ENCODE results near the gene PTPRF. TPM values are rescaled to one million over a fixed set of nuclear protein-coding genes. Genes with fewer than 3 reads are reported as not detected.
A peak's percentile ranks its signal among the peaks of the same experiment; 100 is the strongest.

PTPRF gene
- total RNA-seq, 2 donors from 2014 or later = 203 to 250 TPM

DNA sequence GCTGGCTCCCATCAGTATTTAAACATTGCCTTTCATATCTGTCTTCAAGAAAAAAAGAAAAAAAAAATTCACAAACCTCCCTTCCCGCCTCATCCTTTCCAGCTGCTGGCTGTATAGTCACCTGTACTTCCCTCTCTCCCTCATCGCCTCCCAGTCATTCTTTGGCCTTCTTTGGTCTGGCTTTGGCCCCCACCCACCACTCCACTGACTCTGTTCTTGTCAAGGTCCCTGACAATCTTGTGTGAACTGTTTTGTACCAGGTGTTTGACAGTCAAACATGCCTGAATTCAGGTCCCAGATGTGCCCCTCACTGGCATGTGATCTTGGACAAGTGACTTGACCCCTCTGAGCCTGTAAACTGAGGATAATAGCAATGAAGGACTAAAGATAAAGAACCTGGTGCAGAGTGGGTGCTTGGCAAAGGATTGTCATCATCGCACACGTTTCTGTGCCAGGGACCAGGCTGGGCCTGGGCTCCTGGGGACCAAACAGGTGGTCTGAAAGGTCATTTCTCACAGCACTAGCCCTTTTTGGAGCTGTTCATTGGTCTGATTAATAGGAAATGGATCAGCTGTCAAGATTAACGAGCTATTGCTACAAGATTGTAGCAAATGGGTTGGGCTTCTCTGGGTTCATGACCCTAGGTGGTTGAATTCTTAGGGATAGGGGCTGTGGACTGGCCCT lies 21.5 kb downstream of the PTPRF start:
- DNase-seq = no peak
- H3K36me3 Mint-ChIP-seq (ENCODE audit: low read depth) = peaks cover 42% of the 10 kb centered on the region
- H3K4me1 ChIP-seq (ENCODE audit: control insufficient read depth, insufficient read depth, low read length) = peaks cover 9% of the 10 kb centered on the region
- peaks cover 32% of the 10 kb centered on the region for H3K4me1 Mint-ChIP-seq
- no peak overlapping the region for H3K4me3 ChIP-seq (ENCODE audit: low read length)
- H3K27me3 ChIP-seq (ENCODE audit: control insufficient read depth, insufficient read depth, low read length, poor library complexity, severe bottlenecking) = no peaks in the 10 kb centered on the region
- TF ChIP-seq CTCF (conservative IDR thresholded peaks at IDR 0.05) = no peak
- WGBS, 2 experiments (ENCODE audit: insufficient coverage in 1 of 2, insufficient read length in 1 of 2) = 92 to 100% methylated on average over 4 to 5 of the region's 5 CpGs
- peak overlapping the region; percentile 61 for H3K27ac Mint-ChIP-seq
- H3K4me3 Mint-ChIP-seq = no peak overlapping the region
- no peaks in the 10 kb centered on the region for H3K9me3 Mint-ChIP-seq
- H3K27me3 Mint-ChIP-seq (ENCODE audit: insufficient read depth) = no peaks in the 10 kb centered on the region
- H3K36me3 ChIP-seq (ENCODE audit: control insufficient read depth, insufficient read depth, low read length) = peaks cover 60% of the 10 kb centered on the region
- no peaks in the 10 kb centered on the region for H3K9me3 ChIP-seq (ENCODE audit: control insufficient read depth, low read length)
- no peak overlapping the region for H3K27ac ChIP-seq (ENCODE audit: low read depth, low read length)
- H3K9ac ChIP-seq (ENCODE audit: extremely low read depth, low read length, poor library complexity, severe bottlenecking) = no peak overlapping the region

GRCh38 chr1:43552813-43553212 lies 22.1 kb downstream of the PTPRF start:
- no peak for DNase-seq
- Histone ChIP-seq H3K9ac (ENCODE audit: extremely low read depth, low read length, poor library complexity, severe bottlenecking) (no peak overlapping the region), H3K27me3 (ENCODE audit: control insufficient read depth, insufficient read depth, low read length, poor library complexity, severe bottlenecking) (no peaks in the 10 kb centered on the region), H3K27ac (ENCODE audit: low read depth, low read length) (no peak overlapping the region), H3K4me3 (ENCODE audit: low read length) (no peak overlapping the region), H3K36me3 (ENCODE audit: control insufficient read depth, insufficient read depth, low read length) (peaks cover 54% of the 10 kb centered on the region), H3K4me1 (ENCODE audit: control insufficient read depth, insufficient read depth, low read length) (peaks cover 7% of the 10 kb centered on the region), H3K9me3 (ENCODE audit: control insufficient read depth, low read length) (no peaks in the 10 kb centered on the region)
- Mint-ChIP-seq H3K4me3 (no peak overlapping the region), H3K27me3 (ENCODE audit: insufficient read depth) (no peaks in the 10 kb centered on the region), H3K9me3 (no peaks in the 10 kb centered on the region), H3K4me1 (peaks cover 29% of the 10 kb centered on the region), H3K27ac (peak overlapping the region; percentile 44), H3K36me3 (ENCODE audit: low read depth) (peaks cover 40% of the 10 kb centered on the region)
- no peak for TF ChIP-seq CTCF (conservative IDR thresholded peaks at IDR 0.05)
- 86 to 88% methylated on average over 3 to 6 of the region's 6 CpGs for WGBS, 2 experiments (ENCODE audit: insufficient coverage in 1 of 2, insufficient read length in 1 of 2)

GRCh38 chr1:43554444-43554992 lies 23.8 kb downstream of the PTPRF start:
- H3K9me3 ChIP-seq (ENCODE audit: control insufficient read depth, low read length) = no peaks in the 10 kb centered on the region
- H3K9ac ChIP-seq (ENCODE audit: extremely low read depth, low read length, poor library complexity, severe bottlenecking) = no peak overlapping the region
- Mint-ChIP-seq H3K36me3 (ENCODE audit: low read depth) (peaks cover 39% of the 10 kb centered on the region), H3K9me3 (no peaks in the 10 kb centered on the region), H3K4me3 (no peak overlapping the region), H3K27me3 (ENCODE audit: insufficient read depth) (no peaks in the 10 kb centered on the region), H3K4me1 (peaks cover 14% of the 10 kb centered on the region), H3K27ac (peak overlapping the region; percentile 40)
- TF ChIP-seq CTCF (conservative IDR thresholded peaks at IDR 0.05) = peak; percentile 76
- no peak overlapping the region for H3K27ac ChIP-seq (ENCODE audit: low read depth, low read length)
- no peaks in the 10 kb centered on the region for H3K27me3 ChIP-seq (ENCODE audit: control insufficient read depth, insufficient read depth, low read length, poor library complexity, severe bottlenecking)
- no peak overlapping the region for H3K4me3 ChIP-seq (ENCODE audit: low read length)
- H3K4me1 ChIP-seq (ENCODE audit: control insufficient read depth, insufficient read depth, low read length) = peaks cover 5% of the 10 kb centered on the region
- peaks cover 53% of the 10 kb centered on the region for H3K36me3 ChIP-seq (ENCODE audit: control insufficient read depth, insufficient read depth, low read length)
- DNase-seq = peak; percentile 75
- 86 to 90% methylated on average over 2 to 6 of the region's 6 CpGs for WGBS, 2 experiments (ENCODE audit: insufficient coverage in 1 of 2, insufficient read length in 1 of 2)
